ENCODE measurements around the gene DIP2B. TPM values are rescaled to one million over a fixed set of nuclear protein-coding genes. Genes with fewer than 3 reads are reported as not detected.
"Not testable (repeated sequence)": the region's sequence is repeated elsewhere in the genome, so short reads cannot be mapped to it uniquely, and the experiment has no call there.

The DIP2B gene
- total RNA-seq, 6 donors from 2014 or later = 26.1 to 54.5 (median 29.4) TPM

GRCh38 chr12:50763639-50764285, 259.0 kb downstream of the DIP2B start, which contains the start of gene ATF1:
Gene ATF1 (plus strand): TSS chr12:50764101. CDS start chr12:50780146, 16,045 bp downstream.
- no peak for TF ChIP-seq CTCF (IDR thresholded peaks at IDR 0.05)
- TF ChIP-seq EP300 (IDR thresholded peaks at IDR 0.05) = peak in 1 of 4 donors; percentile 54
- TF ChIP-seq POLR2A (IDR thresholded peaks at IDR 0.05) = peak in 2 of 4 donors; percentile 68 to 89
- TF ChIP-seq POLR2AphosphoS5 (IDR thresholded peaks at IDR 0.05) = peak; percentile 91 to 97

GRCh38 chr12:50764286-50765094, 259.7 kb downstream of the DIP2B start:
- 0% methylated on average over 9 to 65 of the region's 91 CpGs for WGBS, 2 donors
- peak; percentile 30 to 94 for DNase-seq
- peaks cover 21 to 45% (median 28%) of the 10 kb centered on the region in 4 donors for H3K4me1 ChIP-seq

More at GRCh38 chr12:50763639-50764285, 259.0 kb downstream of the DIP2B start, which contains the start of gene ATF1:
- no peaks in the 10 kb centered on the region for H3K9me3 ChIP-seq
- no peaks in the 10 kb centered on the region for H3K27me3 ChIP-seq
- H3K4me3 ChIP-seq = peak within 1 kb of the TSS; percentile 99 to 100 (median 100)
- H3K36me3 ChIP-seq = no peaks in the 10 kb centered on the region
- peak within 1 kb of the TSS; percentile 95 to 99 (median 98) for H3K27ac ChIP-seq
- ATAC-seq (ENCODE audit: low FRiP score in 2 of 2) = peak; percentile 96
- DNase-seq = peak; percentile 92 to 99
- H3K4me1 ChIP-seq = peaks cover 21 to 42% (median 28%) of the 10 kb centered on the region in 4 donors
- 0% methylated on average over 11 to 42 of the region's 51 CpGs for WGBS, 2 donors

GRCh38 chr12:50765095-50765911, 260.5 kb downstream of the DIP2B start:
- peaks cover 21 to 45% (median 28%) of the 10 kb centered on the region in 4 donors for H3K4me1 ChIP-seq
- peak overlapping the region; percentile 95 to 99 (median 98) for H3K27ac ChIP-seq
- ATAC-seq (ENCODE audit: low FRiP score in 2 of 2) = peak in 1 of 2 donors; percentile 49
- no peaks in the 10 kb centered on the region for H3K36me3 ChIP-seq
- no peaks in the 10 kb centered on the region for H3K9me3 ChIP-seq
- TF ChIP-seq POLR2A (IDR thresholded peaks at IDR 0.05) = no peak
- TF ChIP-seq CTCF (IDR thresholded peaks at IDR 0.05) = peak; percentile 53 to 71 (median 62)
- no peak for TF ChIP-seq POLR2AphosphoS5 (IDR thresholded peaks at IDR 0.05)
- no peak for TF ChIP-seq EP300 (IDR thresholded peaks at IDR 0.05)
- peak in 1 of 2 donors; percentile 34 for DNase-seq
- 14 to 15% methylated on average over 13 of the region's 13 CpGs for WGBS, 2 donors
- peak overlapping the region; percentile 99 to 100 (median 100) for H3K4me3 ChIP-seq
- H3K27me3 ChIP-seq = no peaks in the 10 kb centered on the region

More at GRCh38 chr12:50764286-50765094, 259.7 kb downstream of the DIP2B start:
- H3K9me3 ChIP-seq = no peaks in the 10 kb centered on the region
- H3K27ac ChIP-seq = peak overlapping the region; percentile 95 to 99 (median 98)
- H3K27me3 ChIP-seq = no peaks in the 10 kb centered on the region
- ATAC-seq (ENCODE audit: low FRiP score in 2 of 2) = peak; percentile 74 to 85
- H3K4me3 ChIP-seq = peak overlapping the region; percentile 99 to 100 (median 100)
- TF ChIP-seq POLR2A (IDR thresholded peaks at IDR 0.05) = no peak
- TF ChIP-seq POLR2AphosphoS5 (IDR thresholded peaks at IDR 0.05) = no peak
- TF ChIP-seq CTCF (IDR thresholded peaks at IDR 0.05) = no peak
- TF ChIP-seq EP300 (IDR thresholded peaks at IDR 0.05) = no peak
- no peaks in the 10 kb centered on the region for H3K36me3 ChIP-seq

GRCh38 chr12:50768391-50768790, 263.6 kb downstream of the DIP2B start:
- Histone ChIP-seq H3K27ac (peak overlapping the region in 3 of 4 donors; percentile 23 to 36 (median 27)), H3K4me3 (no peak overlapping the region), H3K27me3 (no peaks in the 10 kb centered on the region), H3K36me3 (peaks cover 0 to 17% (median 3%) of the 10 kb centered on the region in 4 donors), H3K4me1 (peaks cover 12 to 33% (median 16%) of the 10 kb centered on the region in 4 donors), H3K9me3 (no peaks in the 10 kb centered on the region)
- no peak for TF ChIP-seq POLR2A (IDR thresholded peaks at IDR 0.05)
- TF ChIP-seq POLR2AphosphoS5 (IDR thresholded peaks at IDR 0.05) = no peak
- no peak for TF ChIP-seq CTCF (IDR thresholded peaks at IDR 0.05)
- DNase-seq = no peak
- WGBS, 2 donors = 75% methylated on average over 3 of the region's 3 CpGs
- no peak for ATAC-seq (ENCODE audit: low FRiP score in 2 of 2)

GRCh38 chr12:50768813-50769212, 264.0 kb downstream of the DIP2B start:
- Histone ChIP-seq H3K4me1 (peaks cover 12 to 33% (median 16%) of the 10 kb centered on the region in 4 donors), H3K36me3 (peaks cover 0 to 17% (median 3%) of the 10 kb centered on the region in 4 donors), H3K27ac (peak overlapping the region in 2 of 4 donors; percentile 12 to 36)
- ATAC-seq (ENCODE audit: low FRiP score in 2 of 2); H3K27me3 ChIP-seq; H3K4me3 ChIP-seq; H3K9me3 ChIP-seq: not testable (repeated sequence)
- 63 to 87% methylated on average over 2 of the region's 2 CpGs for WGBS, 2 donors
- DNase-seq = peak in 1 of 2 donors; percentile 65

Data from upper lobe of left lung (tissue), 6 donors.